GM18511 (cell line): ENCODE measurements around the gene TOR4A.

ENCODE experiments used
- ATAC-seq: cut with Tn5 transposase; IDR thresholded peaks from one replicate; pipeline ENCODE4 v1.9.1; 2021; ENCODE audit warnings: mild to moderate bottlenecking, moderate library complexity; ENCODE audit not compliant: unreplicated experiment

Gene TOR4A

DNA sequence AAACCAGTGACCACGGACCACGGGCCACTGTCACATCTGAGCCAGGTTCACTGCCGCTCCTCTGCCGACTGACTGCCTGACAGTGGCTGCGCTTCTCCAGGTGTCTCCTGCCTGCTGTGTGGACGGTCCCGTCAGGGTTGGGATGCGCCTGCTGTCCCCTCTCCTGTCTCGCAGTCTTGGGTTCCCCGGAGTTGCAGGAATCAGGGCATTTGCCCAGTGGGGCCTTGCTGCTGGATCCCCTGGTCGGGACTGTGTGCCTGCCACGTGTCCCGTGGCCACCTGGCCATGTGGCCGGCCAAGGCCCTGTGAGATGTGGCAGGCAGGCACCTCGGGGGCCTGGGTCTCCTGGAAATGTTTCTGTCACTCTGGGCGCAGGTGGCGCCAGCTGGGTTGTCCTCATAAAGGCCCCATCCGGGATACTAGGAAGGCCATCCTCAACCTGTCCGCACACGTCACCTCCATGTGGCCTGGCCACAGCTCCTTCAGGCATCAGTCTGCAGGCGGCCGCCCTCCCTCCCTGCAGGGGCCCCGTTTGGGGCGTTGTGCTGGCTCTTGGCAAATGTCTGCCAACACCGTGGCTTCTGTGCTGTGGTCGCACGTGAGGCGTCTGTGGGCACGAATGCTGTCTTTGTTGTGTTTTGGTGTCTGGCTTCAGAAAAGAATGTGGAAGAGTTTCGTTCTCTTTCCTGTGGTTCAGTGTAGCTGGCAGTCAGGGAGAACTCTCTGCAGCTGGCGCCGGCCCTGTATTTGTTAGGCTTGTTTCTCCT lies 6.4 kb upstream of the TOR4A start:
- no peak for ATAC-seq

DNA sequence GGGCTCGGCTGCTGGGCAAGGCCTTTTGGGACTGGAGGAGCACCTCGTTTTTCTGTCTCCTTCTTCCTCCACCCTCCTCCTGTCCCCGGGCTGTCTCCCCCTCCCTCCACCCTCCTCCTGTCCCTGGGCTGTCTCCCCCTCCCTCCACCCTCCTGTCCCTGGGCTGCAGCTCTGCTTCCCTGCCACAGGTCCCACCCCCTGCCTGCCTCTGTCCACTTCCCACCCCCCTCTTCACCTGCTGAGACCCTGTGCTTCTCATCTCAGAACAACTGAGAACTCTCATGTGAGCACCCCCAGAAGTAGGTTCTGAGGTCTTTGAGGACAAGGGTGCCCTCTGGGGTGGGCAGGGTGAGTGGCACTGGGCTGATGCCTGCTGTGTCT lies 5.8 kb upstream of the TOR4A start:
- no peak for ATAC-seq

DNA sequence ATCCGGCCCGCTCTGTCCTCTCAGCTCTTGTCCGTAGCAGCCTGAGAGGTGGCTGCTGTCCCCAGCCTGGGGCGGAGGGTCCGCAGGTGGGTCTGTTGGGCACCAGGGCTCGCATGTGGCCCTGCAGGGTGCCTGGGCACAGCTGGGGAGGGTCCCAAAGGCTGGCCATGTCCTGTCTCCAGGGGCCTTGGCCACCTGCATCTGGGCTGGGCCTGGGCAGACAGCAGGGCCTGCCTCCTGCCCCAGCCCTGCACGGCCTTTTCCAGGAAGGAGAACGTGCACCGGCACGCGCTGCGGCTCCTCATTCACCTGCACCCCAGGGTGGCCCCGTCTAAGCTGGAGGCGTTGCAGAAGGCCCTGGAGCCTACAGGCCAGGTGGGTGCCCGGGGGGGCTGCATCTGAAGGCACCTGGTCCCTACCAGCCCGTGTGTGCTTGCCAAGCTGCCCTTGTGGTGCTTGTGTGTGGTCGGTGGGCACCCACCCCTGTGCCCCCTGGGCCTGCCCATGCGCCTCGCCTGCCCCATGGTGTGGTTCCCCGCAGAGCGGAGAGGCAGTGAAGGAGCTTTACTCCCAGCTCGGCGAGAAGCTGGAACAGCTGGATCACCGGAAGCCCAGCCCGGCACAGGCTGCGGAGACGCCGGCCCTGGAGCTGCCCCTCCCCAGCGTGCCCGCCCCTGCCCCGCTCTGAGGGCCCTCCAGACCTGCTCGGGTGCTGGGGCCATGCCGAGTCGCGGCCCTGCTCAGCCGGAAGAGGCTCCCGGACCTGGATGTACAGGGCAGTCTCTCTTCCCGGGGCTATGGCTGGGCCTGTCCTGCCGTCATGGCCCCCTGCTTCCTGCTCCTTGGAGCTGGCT lies 5.1 kb upstream of the TOR4A start:
- ATAC-seq: no peak

DNA sequence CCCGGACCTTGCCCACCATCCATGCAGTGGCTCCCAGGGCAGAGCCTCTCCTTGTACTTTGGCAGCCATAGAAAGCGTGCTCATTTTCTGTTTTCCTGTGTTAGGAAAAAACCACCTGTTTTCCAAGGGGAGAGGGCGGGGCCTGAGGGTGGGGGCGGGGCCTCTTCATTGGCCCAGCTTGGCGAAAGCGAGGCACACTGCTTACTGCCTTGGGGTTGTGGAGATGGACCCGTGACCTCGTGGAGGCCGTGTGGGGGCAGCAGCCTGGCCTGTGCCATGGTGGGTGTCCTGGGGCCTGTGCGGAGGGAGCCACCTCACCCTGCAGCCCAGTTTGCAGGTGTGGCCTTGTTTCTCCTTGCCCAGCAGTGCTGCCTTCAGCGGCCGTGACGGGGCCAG lies 4.4 kb upstream of the TOR4A start:
- ATAC-seq: no peak

DNA sequence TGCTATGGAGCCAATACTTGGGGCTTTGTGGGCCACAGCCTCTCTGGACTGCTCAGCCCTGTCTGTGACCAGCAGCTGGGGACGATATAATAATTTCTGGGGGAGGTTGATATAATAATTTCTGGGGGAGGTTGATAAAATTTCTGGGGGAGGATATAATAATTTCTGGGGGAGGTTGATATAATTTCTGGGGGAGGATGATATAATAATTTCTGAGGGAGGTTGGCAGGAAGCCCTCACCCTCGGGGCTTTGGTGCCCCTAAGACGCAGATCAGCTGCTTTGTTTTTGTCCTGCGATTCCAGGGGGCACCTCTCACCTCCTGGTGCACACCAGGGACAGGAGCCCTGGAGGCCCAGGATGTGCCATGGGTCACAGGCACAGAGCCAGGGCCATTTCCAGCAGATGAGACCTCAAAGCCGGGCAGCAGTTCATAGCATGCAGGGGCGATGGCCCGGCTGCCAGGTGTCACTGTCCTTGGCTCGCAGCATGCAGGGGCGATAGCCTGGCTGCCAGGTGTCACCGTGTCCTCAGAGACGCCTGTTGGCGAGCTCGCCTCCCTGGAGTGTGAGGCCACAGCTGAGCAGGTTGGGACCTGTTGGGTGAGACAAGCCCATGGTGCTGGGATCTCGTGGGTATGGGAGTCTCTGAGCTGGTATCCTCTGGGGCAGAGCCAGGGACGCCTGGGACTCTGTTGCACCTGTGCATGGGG lies 3.8 kb upstream of the TOR4A start:
- no peak for ATAC-seq

DNA sequence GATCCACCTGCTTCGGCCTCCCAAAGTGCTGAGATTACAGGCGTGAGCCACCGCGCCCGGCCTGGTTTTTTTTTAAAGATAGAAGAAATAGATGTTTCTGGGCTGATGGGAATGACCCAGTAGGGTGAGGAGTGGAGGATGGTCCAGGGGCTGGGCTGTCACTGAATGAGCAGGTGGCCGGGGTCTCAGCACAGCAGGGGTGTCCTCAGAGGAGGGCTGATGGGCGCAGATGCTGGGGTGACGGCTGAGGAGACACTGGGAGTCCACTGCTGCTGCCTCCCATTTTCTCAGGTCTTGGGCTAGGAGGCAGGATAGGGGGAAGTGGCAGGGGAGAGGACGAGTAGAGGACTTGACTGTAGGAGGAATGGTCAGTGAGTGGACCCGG lies 2.3 kb upstream of the TOR4A start:
- ATAC-seq: no peak

DNA sequence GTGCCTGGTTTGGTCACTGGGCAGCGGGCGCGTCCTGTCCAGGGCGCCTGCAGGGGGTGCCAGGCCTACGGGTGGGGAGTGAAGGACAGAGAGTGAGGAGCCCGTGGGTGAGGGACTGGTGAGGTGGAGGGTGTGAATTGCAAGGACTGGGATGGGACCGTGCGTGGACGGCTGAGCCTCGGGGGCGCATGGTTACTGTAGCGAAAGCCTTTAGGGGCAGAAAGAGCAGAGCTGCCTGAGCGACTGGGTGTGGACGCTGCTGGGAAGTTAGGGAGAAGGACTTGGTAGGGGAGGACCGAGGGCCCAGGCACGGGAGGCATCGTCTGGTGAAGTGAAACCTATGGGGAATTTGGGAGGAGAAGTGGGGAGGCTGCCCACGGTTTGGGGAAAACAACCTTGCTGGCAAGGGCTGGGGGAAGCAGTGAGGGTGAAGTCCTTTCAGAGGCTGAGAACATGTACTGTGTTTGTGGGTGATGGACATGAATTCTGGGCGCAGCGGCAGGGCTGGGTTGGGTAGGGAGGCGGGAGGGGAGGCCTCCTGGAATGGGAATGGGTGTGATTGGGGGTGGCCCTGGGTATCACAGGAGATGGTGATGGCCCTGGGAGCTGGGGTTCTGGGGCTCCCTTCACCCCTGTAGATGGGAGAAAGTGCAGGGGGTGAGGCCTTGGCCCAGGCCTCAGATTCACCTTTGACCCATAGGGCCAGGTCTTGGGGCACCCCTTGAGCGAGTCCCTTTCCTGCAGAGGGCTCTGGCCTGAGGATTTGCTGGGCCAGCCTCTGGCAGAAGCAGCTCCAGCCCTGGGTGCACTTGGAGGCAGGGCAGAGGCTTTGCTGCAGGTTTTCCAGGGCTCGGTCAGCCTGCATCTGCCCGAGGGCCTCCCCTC lies 1.7 kb upstream of the TOR4A start:
- ATAC-seq: no peak

DNA sequence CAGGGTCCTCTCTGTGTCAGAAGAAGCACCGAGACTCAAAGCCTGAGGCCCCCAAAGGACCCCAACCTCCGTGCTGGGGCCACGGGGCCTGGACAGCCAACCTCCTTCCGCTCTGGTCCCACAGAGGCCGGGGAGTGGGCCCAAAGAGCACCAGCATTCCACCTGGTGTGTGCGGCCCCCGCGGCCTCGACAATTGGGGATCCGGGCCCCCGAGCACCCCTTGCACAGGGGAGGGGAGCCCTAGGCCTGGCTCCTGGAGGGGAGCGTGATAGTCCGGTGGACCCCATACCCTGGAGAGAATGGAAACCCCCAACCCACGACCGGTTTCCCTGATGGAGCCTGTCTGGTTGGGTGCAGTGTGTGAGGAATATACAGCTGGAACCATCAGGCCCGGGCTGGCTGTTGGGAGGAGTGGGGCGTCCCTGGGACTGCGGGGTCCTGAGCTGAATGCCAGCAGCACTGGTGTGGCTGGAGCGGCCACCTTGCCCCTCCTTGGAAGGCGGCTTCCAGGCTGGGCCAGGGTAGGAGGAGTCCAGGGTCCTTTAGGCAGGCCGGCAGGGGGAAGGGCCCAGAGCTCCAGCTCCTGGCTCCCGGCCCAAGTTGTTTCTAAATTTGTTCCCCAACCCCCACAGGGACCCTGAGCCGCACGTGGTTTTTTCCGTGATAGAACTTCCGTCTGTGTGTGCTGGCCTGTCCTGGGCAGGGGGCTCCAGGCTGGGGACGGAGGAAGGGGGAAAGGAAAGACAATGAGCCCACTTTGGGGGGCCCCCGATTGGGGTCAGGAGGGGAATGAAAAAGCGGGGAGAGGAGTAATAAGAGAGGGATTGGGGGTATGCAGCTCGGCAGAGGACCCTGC lies 825 bp upstream of the TOR4A start:
- ATAC-seq: no peak

DNA sequence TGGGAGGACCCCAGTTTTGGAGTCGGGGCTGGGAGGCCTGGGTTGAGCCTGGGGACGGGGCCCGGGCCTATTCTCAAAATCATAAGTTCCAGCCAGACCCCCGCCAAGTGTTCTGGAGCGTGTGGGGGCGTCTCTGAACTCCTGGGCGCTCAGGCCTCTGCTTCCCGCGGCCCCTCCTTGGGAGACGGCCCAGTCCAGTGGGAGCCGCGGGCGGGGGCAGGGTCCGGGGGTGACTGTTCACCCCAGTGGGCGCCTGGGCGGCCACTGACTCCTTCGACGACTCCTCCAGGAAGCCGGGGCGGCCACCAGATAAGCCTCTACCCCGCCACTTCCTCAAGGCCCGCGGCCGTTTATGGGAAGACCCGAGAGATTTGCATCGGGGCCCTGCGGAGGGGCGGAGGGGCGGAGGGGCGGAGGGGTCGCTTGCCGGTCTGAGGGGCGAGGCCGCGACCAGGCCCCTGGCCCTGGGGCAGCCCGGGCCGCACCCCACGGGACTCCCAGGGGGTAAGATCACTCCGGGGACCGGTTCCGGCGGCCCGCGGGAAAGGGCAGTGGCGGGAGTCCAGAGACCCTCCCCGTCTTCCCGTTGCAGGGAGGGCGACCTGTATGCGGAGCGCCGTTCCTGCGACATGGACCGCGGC lies 655 bp downstream of the TOR4A start:
- ATAC-seq: peak; percentile 9

DNA sequence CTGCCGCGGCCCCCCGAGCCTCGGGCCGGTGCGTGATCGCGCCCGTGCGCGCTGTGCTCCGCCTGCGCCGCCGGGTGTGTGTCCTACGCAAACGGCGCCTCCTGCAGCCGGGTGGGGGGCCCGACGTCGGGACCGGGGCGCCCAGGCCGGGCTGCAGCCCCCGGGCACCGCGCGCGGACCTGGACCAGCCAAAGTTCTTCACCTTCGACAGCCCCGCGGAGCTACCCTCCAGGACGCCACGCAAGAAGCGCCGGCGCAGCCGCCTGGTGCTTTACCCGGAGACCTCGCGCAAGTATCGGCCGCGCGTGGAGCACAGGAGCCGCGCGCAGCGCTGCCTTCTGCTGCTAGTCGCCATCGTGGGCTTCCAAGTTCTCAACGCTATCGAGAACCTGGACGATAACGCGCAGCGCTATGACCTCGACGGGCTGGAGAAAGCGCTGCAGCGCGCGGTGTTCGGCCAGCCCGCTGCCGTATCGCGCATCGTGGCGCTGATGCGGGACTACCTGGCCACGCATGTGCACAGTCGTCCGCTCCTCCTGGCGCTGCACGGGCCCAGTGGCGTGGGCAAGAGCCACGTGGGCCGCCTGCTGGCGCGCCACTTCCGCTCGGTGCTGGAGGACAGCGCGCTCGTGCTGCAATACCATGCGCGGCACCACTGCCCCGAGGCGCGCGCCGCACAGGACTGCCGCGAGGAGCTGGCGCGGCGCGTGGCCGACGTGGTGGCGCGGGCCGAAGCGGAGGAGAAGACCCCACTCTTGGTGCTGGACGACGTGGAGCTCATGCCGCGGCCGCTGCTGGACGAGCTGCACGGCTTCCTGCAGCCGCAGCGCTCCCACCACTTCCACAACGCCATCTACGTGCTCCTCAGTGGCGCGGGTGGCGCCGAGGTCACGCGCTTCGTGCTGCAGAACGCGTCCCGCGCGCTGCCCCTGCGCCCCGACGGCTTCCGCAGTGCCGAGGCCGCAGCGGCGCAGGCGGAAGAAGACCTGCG lies 1.5 kb downstream of the TOR4A start:
- ATAC-seq: no peak

DNA sequence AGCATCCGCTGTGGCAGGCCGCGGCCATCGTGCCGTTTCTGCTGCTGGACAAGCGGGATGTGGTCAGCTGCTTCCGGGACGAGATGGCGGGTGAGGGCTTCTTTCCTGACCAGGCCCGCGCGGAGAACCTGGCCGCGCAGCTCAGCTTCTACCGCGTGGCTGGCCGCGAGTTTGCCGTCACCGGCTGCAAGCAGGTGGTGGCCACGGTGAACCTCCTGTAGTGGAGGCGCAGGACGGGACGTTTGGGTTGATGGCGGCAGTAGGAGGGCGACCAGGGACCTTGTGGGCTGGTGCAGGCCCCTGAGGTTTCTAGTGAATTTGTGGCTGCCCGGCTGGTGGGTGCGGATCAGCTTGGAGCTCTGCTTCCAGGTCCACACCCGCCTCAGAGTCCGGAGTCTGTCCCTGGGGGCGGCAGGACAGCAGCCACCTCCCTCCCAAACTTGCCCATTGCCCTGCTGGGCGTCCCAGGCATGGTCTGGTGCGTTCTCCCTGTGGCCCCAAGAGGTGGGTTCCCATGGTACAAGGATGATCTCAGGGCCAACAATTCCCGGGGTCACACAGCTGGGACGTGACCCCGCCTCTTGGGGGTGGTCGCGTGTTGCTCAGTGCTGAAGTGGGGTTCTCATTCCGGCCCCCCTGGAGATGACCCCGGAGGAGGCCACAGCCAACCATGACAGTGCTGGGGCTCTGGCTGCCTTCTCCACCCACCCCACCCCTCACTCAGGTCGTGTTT lies 2.4 kb downstream of the TOR4A start:
- ATAC-seq: no peak

DNA sequence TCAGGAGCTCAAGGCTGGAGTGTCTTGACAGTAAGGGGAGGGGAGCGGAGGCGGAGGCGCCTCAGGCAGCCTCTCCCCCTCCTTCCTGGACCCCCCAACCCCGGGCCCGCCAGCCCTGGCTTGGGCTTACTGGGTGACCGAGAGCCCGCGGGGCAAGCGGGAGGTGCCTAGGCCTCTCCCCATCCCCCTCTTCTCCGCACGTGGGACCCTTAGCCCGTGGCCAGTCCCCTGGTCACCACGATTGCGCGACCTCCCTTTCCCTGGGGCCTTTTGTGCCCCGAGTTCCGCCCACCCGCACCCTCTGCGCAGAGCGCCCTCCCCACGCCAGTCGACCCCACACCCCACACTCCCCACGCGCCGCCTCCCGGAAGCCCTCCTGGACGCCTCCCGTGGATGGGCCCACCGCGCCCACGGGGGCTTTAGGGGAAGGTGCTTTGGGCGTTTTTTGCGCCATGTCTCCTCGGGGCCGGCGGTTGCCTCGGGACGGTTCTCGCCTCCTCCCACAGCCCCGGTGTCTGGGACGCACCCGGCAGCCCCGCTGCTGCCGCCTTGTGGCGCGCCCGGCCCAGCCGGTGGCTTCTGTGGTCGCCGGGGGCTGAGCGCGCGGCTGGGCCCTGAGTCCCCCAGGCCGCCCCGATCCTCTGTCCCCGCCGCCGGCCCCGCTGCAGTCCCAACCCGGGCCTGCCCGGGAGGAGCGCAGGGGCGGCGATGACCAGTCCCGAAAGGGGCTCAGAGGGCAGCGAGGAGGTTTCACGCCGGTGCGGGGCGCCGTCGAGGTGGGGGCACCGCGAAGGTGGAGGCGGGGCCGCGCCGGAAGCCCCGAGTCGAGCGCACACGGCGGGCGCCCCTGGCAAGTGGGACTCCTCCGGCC lies 3.2 kb downstream of the TOR4A start:
- ATAC-seq: no peak

DNA sequence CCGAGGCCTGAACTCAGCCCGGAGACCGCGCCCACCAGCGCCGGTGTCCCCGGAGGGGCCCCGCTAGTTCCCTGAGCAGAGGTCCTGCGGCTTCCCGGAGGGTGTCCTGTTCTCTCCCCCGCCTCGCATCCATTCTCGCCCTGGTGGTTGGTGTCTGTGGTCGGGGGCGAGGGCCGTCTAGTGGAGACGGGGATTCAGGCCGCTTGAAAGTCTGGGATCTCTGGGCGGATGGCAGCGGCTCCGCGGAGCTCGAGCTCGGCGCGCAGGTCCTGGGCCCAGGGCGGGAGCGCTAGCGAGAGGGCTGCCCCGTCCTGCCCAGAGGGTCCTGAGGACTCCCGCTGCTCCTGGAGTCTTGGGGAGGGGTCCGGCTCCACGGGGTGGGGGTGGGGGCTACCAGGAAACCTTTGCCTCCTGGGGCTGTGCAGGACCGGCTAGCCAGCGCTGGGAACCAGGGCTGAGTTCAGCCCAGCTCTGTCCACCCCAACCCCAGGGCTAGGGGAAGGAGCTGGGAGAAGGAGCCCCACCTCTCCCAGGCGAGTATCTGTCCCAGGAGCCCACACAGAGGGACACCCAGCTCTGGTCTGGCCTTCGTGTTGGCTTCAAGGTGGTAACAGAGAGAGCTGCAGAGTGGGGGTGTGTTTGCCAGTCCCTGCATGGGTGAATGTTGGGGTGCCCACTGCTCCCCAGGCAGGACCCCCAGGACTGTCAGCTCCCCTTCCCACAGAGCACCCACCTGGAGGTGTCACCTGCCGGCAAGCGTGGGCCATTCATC lies 4.0 kb downstream of the TOR4A start:
- ATAC-seq: no peak

DNA sequence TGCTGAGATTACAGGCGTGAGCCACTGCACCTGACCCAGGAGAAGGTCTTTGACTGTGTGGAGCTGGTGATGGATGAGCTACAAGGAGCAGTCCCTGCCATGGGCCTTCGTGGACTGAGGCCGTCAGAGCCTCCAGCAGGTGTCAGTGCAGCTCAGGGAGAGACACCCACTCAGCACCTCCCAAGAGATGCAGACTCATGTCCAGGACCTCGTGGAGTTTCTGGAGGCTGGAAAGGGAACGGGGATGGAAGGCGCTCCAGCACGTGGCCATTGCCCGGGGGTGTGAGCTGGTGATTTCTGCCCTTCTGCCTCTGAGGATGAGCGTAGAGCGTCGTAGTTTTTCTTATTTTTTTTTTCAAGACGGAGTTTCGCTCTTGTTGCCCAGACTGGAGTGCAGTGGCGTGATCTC lies 9.5 kb downstream of the TOR4A start:
- no peak for ATAC-seq

DNA sequence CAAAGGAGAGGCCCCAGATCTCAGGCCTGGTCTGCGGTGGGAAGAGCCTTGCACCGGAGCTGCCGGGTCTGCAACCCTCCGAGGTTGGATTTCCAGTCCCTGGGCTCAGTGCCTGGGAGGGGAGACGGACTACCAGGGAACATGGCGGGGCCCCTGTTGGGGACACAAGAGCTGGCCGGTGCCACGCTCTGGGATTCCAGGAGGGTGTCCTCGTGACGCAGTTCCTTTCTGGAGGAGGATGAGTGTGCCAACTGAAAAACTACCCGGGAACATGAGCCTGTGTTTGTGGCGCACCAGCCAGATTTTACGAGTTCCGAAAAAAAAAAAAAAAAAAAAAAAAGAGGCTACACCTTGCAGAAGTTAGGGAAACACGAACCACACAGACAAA lies 15.6 kb downstream of the TOR4A start:
- ATAC-seq: no peak
